ENCODE data around the gene ZCCHC24.

DNA sequence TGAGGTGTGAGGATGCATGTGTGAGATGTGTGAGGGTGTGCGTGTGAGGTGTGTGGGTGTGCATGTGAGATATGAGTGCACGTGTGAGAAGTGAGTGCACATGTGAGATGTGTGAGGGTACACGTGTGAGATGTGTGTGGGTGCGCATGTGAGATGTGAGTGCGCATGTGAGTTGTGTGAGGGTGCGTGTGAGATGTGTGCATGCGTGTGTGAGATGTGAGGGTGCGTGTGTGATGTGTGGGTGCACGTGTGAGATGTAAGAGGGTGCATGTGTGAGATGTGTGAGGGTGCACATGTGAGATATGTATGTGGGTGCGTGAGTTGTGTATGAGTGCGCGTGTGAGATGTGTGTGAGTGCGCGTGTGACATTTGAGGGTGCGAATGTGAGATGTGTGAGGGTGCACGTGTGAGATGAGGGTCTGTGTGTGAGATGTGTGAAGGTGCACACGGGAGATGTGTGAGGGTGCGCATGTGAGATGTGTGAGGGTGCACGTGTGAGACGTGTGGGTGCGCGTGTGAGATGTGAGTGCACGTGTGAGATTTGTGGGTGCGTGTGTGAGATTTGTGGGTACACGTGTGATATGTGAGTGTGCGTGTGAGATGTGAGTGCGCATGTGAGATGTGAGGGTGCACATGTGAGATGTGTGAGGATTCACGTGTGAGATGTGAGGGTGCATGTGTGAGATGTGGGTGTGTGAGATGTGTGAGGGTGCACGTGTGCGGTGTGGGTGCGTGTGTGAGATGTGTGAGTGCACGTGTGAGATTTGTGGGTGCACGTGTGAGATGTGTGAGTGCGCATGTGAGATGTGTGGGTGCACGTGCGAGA, 67.7 kb downstream of the ZCCHC24 start:
- TF ChIP-seq EZH2phosphoT487 (IDR thresholded peaks at IDR 0.05) = no peak
- TF ChIP-seq CTCF (IDR thresholded peaks at IDR 0.05) = no peak
- TF ChIP-seq EZH2 (IDR thresholded peaks at IDR 0.05) = no peak
